GM12891 (cell line): ENCODE data around the gene SLC25A24.

Source experiments
- POLR2A ChIP-seq: IDR thresholded peaks from 2 replicates; pipeline ENCODE4 v1.6.1; 2011; ENCODE audit warnings: low read depth, low read length, control low read depth
- POLR2AphosphoS5 ChIP-seq: IDR thresholded peaks from 2 replicates; pipeline ENCODE4 v1.6.1; 2011; ENCODE audit warnings: low read depth, low read length, control low read depth
- TAF1 ChIP-seq: IDR thresholded peaks from 2 replicates; pipeline ENCODE4 v1.6.1; 2011; ENCODE audit warnings: low read depth, low read length, control low read depth

DNA sequence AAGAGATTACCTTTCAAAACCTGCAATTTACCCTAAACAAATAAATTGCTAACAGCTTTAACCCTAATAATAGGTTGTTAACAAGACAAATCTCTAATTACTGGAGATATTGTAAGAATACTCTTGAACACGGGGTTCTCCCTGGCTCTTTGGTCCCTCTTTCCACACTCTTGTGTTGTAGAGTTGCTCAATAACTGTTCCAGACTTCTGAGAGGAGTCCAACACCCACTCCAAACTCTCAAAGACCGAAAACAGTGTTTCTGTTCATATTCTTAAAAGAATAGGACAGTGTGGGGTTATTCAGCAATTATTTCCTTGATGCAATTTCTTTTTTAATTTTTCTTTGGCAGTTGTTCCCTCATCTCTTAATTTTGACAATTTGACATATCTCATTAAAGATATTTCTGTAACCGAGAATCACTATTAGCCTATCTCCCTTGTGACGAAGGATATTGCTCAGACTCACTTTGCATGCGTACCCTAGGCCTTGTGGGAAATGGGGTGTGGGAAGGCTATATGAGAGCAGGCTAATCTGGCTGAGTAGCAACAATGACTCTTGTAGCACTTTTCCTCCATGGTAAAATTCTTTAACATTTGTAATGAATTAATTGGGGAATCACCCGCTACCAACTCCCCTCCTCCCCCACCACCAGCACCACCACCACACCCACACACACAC lies 90.7 kb downstream of the SLC25A24 start:
- TF ChIP-seq POLR2A (no peak), TAF1 (no peak), POLR2AphosphoS5 (no peak)
